ENCODE measurements around the gene MLANA.
"Not testable (repeated sequence)": the region's sequence is repeated elsewhere in the genome, so short reads cannot be mapped to it uniquely, and the experiment has no call there.

The MLANA gene

GRCh38 chr9:5870691-5871090, 20.0 kb upstream of the MLANA start:
- DNase-seq, result no peak

- DNase-seq, result no peak
These were observed 18.9 kb upstream of the MLANA start for GRCh38 chr9:5871785-5872184.

- no peak for DNase-seq
These were observed 18.2 kb upstream of the MLANA start for GRCh38 chr9:5872511-5872910.

GRCh38 chr9:5873439-5873838, 17.2 kb upstream of the MLANA start:
- DNase-seq, result no peak

GRCh38 chr9:5874048-5874447, 16.6 kb upstream of the MLANA start:
- DNase-seq, result no peak

- DNase-seq, result no peak
These were observed 14.7 kb upstream of the MLANA start for GRCh38 chr9:5876026-5876425.

GRCh38 chr9:5876711-5877110, 14.0 kb upstream of the MLANA start:
- DNase-seq, result no peak

- no peak for DNase-seq
These were observed 11.1 kb upstream of the MLANA start for GRCh38 chr9:5879419-5880181.

GRCh38 chr9:5882244-5883012, 8.3 kb upstream of the MLANA start:
- DNase-seq, result not testable (repeated sequence)

GRCh38 chr9:5884191-5884590, 6.5 kb upstream of the MLANA start:
- no peak for DNase-seq

GRCh38 chr9:5886114-5886939, 4.4 kb upstream of the MLANA start:
- DNase-seq, result peak; percentile 60

- DNase-seq, result no peak
These were observed 1.9 kb downstream of the MLANA start for GRCh38 chr9:5892456-5893133.

- no peak for DNase-seq
These were observed 2.4 kb downstream of the MLANA start for GRCh38 chr9:5893134-5893505.

GRCh38 chr9:5893591-5894236, 3.0 kb downstream of the MLANA start:
- no peak for DNase-seq

GRCh38 chr9:5894237-5894959, 3.7 kb downstream of the MLANA start:
- no peak for DNase-seq

GRCh38 chr9:5895782-5896181, 5.1 kb downstream of the MLANA start:
- DNase-seq, result no peak

GRCh38 chr9:5896863-5897262, 6.2 kb downstream of the MLANA start:
- DNase-seq, result no peak

GRCh38 chr9:5897851-5898250, 7.2 kb downstream of the MLANA start:
- no peak for DNase-seq

- DNase-seq, result no peak
These were observed 8.6 kb downstream of the MLANA start for GRCh38 chr9:5899292-5899691.

- no peak for DNase-seq
These were observed 9.9 kb downstream of the MLANA start for GRCh38 chr9:5900622-5901021.

- no peak for DNase-seq
These were observed 11.7 kb downstream of the MLANA start for GRCh38 chr9:5902377-5902776.

- DNase-seq, result no peak
These were observed 18.2 kb downstream of the MLANA start for GRCh38 chr9:5908918-5909317.

All from activated CD4-positive, alpha-beta T cell treated with anti-CD3 and anti-CD28 coated beads for 1 hour (primary cell).